MM.1S (cell line): ENCODE data around the gene INPP4B.

Source experiments
- EZH2 ChIP-seq: fragments of 300-600 bp; sonication (generic); optimal IDR thresholded peaks from 2 replicates; pipeline ENCODE3; 2017; ENCODE audit warnings: low read depth, mild to moderate bottlenecking, antibody characterized with exemption, low read length, mixed read lengths
- TF ChIP-seq, protein P1 (sequence below): fragments of 300-600 bp; sonication (generic); IDR thresholded peaks from 2 replicates; pipeline ENCODE4 v1.5.1; 2016; ENCODE audit warnings: antibody characterized with exemption, low read length, mixed read lengths

DNA sequence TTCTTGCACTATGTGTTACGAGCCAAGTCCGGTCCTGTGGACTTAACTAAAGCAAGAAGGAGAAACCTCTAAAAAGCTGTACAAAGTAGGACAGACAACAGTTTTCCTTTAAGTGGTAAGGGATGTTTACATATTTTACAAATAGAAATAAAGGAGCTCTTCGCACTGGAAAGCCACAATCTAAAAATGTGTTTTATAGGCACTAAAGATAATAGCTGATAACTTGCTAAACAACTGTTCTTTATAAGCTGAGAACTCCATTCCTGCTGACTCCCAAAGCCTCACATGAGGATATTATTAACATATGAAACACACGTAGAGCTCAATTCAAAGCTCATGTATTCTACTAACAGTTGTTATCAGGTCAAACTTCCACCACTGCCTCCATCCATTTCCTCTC is 519.9 kb downstream of the INPP4B start:
- TF ChIP-seq, protein P1, sequence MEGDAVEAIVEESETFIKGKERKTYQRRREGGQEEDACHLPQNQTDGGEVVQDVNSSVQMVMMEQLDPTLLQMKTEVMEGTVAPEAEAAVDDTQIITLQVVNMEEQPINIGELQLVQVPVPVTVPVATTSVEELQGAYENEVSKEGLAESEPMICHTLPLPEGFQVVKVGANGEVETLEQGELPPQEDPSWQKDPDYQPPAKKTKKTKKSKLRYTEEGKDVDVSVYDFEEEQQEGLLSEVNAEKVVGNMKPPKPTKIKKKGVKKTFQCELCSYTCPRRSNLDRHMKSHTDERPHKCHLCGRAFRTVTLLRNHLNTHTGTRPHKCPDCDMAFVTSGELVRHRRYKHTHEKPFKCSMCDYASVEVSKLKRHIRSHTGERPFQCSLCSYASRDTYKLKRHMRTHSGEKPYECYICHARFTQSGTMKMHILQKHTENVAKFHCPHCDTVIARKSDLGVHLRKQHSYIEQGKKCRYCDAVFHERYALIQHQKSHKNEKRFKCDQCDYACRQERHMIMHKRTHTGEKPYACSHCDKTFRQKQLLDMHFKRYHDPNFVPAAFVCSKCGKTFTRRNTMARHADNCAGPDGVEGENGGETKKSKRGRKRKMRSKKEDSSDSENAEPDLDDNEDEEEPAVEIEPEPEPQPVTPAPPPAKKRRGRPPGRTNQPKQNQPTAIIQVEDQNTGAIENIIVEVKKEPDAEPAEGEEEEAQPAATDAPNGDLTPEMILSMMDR, result no peak
- no peak for TF ChIP-seq EZH2
